HG02870 (cell line): ENCODE measurements around the gene GSTP1.
"Not testable (repeated sequence)": the region's sequence is repeated elsewhere in the genome, so short reads cannot be mapped to it uniquely, and the experiment has no call there.

ENCODE experiments used
- ATAC-seq: cut with Tn5 transposase; IDR thresholded peaks from one replicate; pipeline ENCODE4 v1.9.1; 2021; ENCODE audit warnings: mild to moderate bottlenecking, moderate library complexity; ENCODE audit not compliant: unreplicated experiment

GSTP1 gene

GRCh38 chr11:67562963-67563704 lies 20.5 kb upstream of the GSTP1 start:
- no peak for ATAC-seq

- ATAC-seq, result not testable (repeated sequence)
Measured at GRCh38 chr11:67563705-67564114, 19.9 kb upstream of the GSTP1 start.

- ATAC-seq, result no peak
Measured at GRCh38 chr11:67564230-67564629, 19.4 kb upstream of the GSTP1 start.

GRCh38 chr11:67571443-67571842 lies 12.2 kb upstream of the GSTP1 start:
- ATAC-seq, result no peak

GRCh38 chr11:67572305-67572704 lies 11.3 kb upstream of the GSTP1 start:
- no peak for ATAC-seq

- no peak for ATAC-seq
Measured at GRCh38 chr11:67572747-67573419, 10.7 kb upstream of the GSTP1 start.

GRCh38 chr11:67574938-67575337 lies 8.7 kb upstream of the GSTP1 start:
- no peak for ATAC-seq

- ATAC-seq, result no peak
Measured at GRCh38 chr11:67576735-67577475, 6.7 kb upstream of the GSTP1 start.

GRCh38 chr11:67577951-67578350 lies 5.7 kb upstream of the GSTP1 start:
- ATAC-seq, result no peak

- ATAC-seq, result no peak
Measured at GRCh38 chr11:67581469-67581868, 2.1 kb upstream of the GSTP1 start.

GRCh38 chr11:67582011-67582410 lies 1.6 kb upstream of the GSTP1 start:
- no peak for ATAC-seq

- ATAC-seq, result no peak
Measured at GRCh38 chr11:67584205-67584880, 731 bp downstream of the GSTP1 start.

- no peak for ATAC-seq
Measured at GRCh38 chr11:67584881-67585873, 1.6 kb downstream of the GSTP1 start.

- ATAC-seq, result no peak
Measured at GRCh38 chr11:67585911-67586310, 2.3 kb downstream of the GSTP1 start.

GRCh38 chr11:67586568-67587250 lies 3.1 kb downstream of the GSTP1 start:
- ATAC-seq, result no peak

GRCh38 chr11:67588136-67588503 lies 4.5 kb downstream of the GSTP1 start:
- ATAC-seq, result no peak

GRCh38 chr11:67588899-67589415 lies 5.3 kb downstream of the GSTP1 start:
- ATAC-seq, result not testable (repeated sequence)

- no peak for ATAC-seq
Measured at GRCh38 chr11:67592880-67593564, 9.4 kb downstream of the GSTP1 start.

- no peak for ATAC-seq
Measured at GRCh38 chr11:67593565-67593905, 9.9 kb downstream of the GSTP1 start.
